Suprapubic skin (tissue), 4 donors: ENCODE data around the gene DNAJC28. TPM values are rescaled to one million over a fixed set of nuclear protein-coding genes. Genes with fewer than 3 reads are reported as not detected.
"Not testable (repeated sequence)": the region's sequence is repeated elsewhere in the genome, so short reads cannot be mapped to it uniquely, and the experiment has no call there.

Experiments
- DNase-seq, 2 donors: peaks; one replicate each; pipeline ENCODE4 v3.0.0-alpha.2; 2019; ENCODE audit warnings: low spot score in 2 of 2
- H3K27ac ChIP-seq: fragments of 200-600 bp; sonication (generic); one replicate; pipeline ENCODE4 v1.5.1; 2019
- H3K27me3 ChIP-seq: fragments of 200-600 bp; sonication (generic); one replicate; pipeline ENCODE4 v1.5.1; 2019
- H3K36me3 ChIP-seq: fragments of 200-600 bp; sonication (generic); one replicate; pipeline ENCODE4 v1.5.1; 2019
- H3K4me1 ChIP-seq: fragments of 200-600 bp; sonication (generic); one replicate; pipeline ENCODE4 v1.5.1; 2019
- H3K4me3 ChIP-seq: fragments of 200-600 bp; sonication (generic); one replicate; pipeline ENCODE4 v1.5.1; 2019; ENCODE audit warnings: mild to moderate bottlenecking
- H3K9me3 ChIP-seq: fragments of 200-600 bp; sonication (generic); one replicate; pipeline ENCODE4 v1.5.1; 2019
- EP300 ChIP-seq: sonication (generic); formaldehyde crosslinking; IDR thresholded peaks from one replicate; pipeline ENCODE4 v1.6.1; 2017; ENCODE audit warnings: antibody characterized with exemption
- POLR2A ChIP-seq, 2 donors: fragments of 450-650 bp; IDR thresholded peaks; one replicate each; pipeline ENCODE4 v1.6.1; 2017; ENCODE audit warnings: antibody characterized with exemption in 2 of 2, mild to moderate bottlenecking in 2 of 2, moderate library complexity in 2 of 2
- POLR2AphosphoS5 ChIP-seq, 3 donors: sonication (generic); formaldehyde crosslinking; IDR thresholded peaks; one replicate each; pipeline ENCODE4 v1.6.1; 2017; ENCODE audit warnings: antibody characterized with exemption in 3 of 3
- WGBS: methylation state at CpG from one replicate; pipeline ENCODE4 v1.1.5; 2018; 5-methylcytosine and 5-hydroxymethylcytosine counted together
- total RNA-seq, 4 donors: library from RNA; depleted of rRNA; stranded (reverse); fragments of >200 nt; gene quantifications; one replicate each; pipeline ENCODE4 v1.1.0, GENCODE V29; 2016
- TF ChIP-seq, protein P1 (sequence below), 2 donors: fragments of 200-600 bp in 1 of 2; fragments of 450-650 bp in 1 of 2; sonication (generic) in 1 of 2; IDR thresholded peaks; one replicate each; pipeline ENCODE4 v1.5.1; 2016 to 2019; ENCODE audit warnings: antibody characterized with exemption in 2 of 2, mild to moderate bottlenecking in 1 of 2, moderate library complexity in 1 of 2

DNAJC28 gene
- total RNA-seq, 4 donors from 2014 or later: 1.9 to 4.5 (median 2.8) TPM

GRCh38 chr21:33478182-33478581, 13.3 kb downstream of the DNAJC28 start:
- TF ChIP-seq EP300: no peak
- DNase-seq: no peak
- Histone ChIP-seq H3K27me3 (no peaks in the 10 kb centered on the region), H3K27ac (peak overlapping the region; percentile 99), H3K4me3 (peak overlapping the region; percentile 88), H3K4me1 (peaks cover 19% of the 10 kb centered on the region), H3K9me3 (no peaks in the 10 kb centered on the region), H3K36me3 (no peaks in the 10 kb centered on the region)
- 64% methylated on average over 9 of the region's 9 CpGs for WGBS

- no peak for TF ChIP-seq EP300
- TF ChIP-seq POLR2A (IDR thresholded peaks at IDR 0.05): no peak
- TF ChIP-seq, protein P1, sequence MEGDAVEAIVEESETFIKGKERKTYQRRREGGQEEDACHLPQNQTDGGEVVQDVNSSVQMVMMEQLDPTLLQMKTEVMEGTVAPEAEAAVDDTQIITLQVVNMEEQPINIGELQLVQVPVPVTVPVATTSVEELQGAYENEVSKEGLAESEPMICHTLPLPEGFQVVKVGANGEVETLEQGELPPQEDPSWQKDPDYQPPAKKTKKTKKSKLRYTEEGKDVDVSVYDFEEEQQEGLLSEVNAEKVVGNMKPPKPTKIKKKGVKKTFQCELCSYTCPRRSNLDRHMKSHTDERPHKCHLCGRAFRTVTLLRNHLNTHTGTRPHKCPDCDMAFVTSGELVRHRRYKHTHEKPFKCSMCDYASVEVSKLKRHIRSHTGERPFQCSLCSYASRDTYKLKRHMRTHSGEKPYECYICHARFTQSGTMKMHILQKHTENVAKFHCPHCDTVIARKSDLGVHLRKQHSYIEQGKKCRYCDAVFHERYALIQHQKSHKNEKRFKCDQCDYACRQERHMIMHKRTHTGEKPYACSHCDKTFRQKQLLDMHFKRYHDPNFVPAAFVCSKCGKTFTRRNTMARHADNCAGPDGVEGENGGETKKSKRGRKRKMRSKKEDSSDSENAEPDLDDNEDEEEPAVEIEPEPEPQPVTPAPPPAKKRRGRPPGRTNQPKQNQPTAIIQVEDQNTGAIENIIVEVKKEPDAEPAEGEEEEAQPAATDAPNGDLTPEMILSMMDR (IDR thresholded peaks at IDR 0.05): no peak
- no peaks in the 10 kb centered on the region for H3K9me3 ChIP-seq
- H3K4me3 ChIP-seq: no peak overlapping the region
These were observed 14.4 kb downstream of the DNAJC28 start for GRCh38 chr21:33477066-33477465.

DNA sequence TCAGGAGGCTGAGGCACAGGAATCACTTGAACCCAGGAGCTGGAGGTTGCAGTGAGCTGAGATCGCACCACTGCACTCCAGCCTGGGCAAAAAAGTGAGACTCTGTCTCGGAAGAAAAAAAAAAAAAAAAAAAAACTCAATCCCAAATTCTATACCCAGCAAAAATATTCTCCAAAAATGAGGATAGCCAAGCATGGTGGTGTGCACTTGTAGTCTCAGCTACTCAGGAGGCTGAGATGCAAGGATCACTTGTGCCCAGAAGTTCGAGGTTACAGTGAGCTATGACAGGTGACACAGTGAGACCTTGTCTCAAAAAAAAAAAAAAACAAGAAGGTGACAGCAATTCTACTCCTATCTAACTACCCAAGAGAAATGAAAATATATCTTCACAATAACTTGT, 18.2 kb downstream of the DNAJC28 start:
- Histone ChIP-seq H3K9me3 (no peaks in the 10 kb centered on the region), H3K27me3 (no peaks in the 10 kb centered on the region), H3K4me1 (peaks cover 6% of the 10 kb centered on the region), H3K27ac (no peak overlapping the region), H3K4me3 (no peak overlapping the region), H3K36me3 (no peaks in the 10 kb centered on the region)
- DNase-seq: no peak
- WGBS: 94% methylated on average over 3 of the region's 3 CpGs
- TF ChIP-seq POLR2A (IDR thresholded peaks at IDR 0.05) (no peak), POLR2AphosphoS5 (IDR thresholded peaks at IDR 0.05) (no peak), EP300 (no peak)
- TF ChIP-seq, protein P1 (IDR thresholded peaks at IDR 0.05): no peak

More at GRCh38 chr21:33477066-33477465, 14.4 kb downstream of the DNAJC28 start:
- H3K4me1 ChIP-seq: peaks cover 19% of the 10 kb centered on the region
- H3K27ac ChIP-seq: no peak overlapping the region
- H3K27me3 ChIP-seq: no peaks in the 10 kb centered on the region
- WGBS: 77% methylated on average over 7 of the region's 7 CpGs
- no peak for DNase-seq
- no peaks in the 10 kb centered on the region for H3K36me3 ChIP-seq

DNA sequence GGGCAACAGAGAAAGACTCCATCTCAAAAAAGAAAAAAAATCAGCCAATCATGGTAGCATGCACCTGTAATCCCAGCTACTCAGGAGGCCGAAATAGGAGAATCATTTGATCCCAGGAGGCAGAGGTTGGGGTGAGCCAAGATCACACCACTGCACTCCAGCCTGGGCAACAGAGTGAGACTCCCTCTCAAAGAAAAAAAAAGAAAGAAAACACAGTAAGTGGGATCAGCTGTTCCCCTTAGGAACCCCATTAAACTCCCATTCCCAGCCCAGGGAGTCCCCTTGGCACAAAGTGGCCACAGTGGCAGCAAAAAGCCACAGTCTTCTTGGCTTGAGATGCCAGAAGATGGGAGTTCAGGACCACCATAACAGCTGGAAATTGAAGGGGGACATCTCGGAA, 20.8 kb downstream of the DNAJC28 start:
- WGBS: 88% methylated on average over 2 of the region's 2 CpGs
- no peak for DNase-seq

GRCh38 chr21:33469183-33469582, 22.3 kb downstream of the DNAJC28 start:
- WGBS: 84% methylated on average over 4 of the region's 4 CpGs
- H3K4me3 ChIP-seq, H3K36me3 ChIP-seq, H3K27me3 ChIP-seq, H3K9me3 ChIP-seq, H3K27ac ChIP-seq, H3K4me1 ChIP-seq, DNase-seq: not testable (repeated sequence)

More for the DNA sequence above, 20.8 kb downstream of the DNAJC28 start:
- no peaks in the 10 kb centered on the region for H3K9me3 ChIP-seq
- H3K4me3 ChIP-seq: no peak overlapping the region
- TF ChIP-seq EP300 (no peak), POLR2A (IDR thresholded peaks at IDR 0.05) (no peak), POLR2AphosphoS5 (IDR thresholded peaks at IDR 0.05) (no peak)
- TF ChIP-seq, protein P1 (IDR thresholded peaks at IDR 0.05): no peak
- H3K36me3 ChIP-seq: no peaks in the 10 kb centered on the region
- no peaks in the 10 kb centered on the region for H3K27me3 ChIP-seq
- no peaks in the 10 kb centered on the region for H3K4me1 ChIP-seq
- no peak overlapping the region for H3K27ac ChIP-seq

GRCh38 chr21:33461538-33462250, 29.8 kb downstream of the DNAJC28 start:
- DNase-seq: no peak
- H3K9me3 ChIP-seq: no peaks in the 10 kb centered on the region
- no peaks in the 10 kb centered on the region for H3K4me1 ChIP-seq
- H3K27me3 ChIP-seq: no peaks in the 10 kb centered on the region
- H3K36me3 ChIP-seq: peaks cover 54% of the 10 kb centered on the region
- no peak overlapping the region for H3K4me3 ChIP-seq
- no peak overlapping the region for H3K27ac ChIP-seq
- TF ChIP-seq POLR2A (IDR thresholded peaks at IDR 0.05) (no peak), POLR2AphosphoS5 (IDR thresholded peaks at IDR 0.05) (no peak), EP300 (no peak)
- TF ChIP-seq, protein P1 (IDR thresholded peaks at IDR 0.05): no peak
- 90% methylated on average over 5 of the region's 5 CpGs for WGBS
